Activated CD4-positive, CD25-positive, alpha-beta regulatory T cell treated with anti-CD3 and anti-CD28 coated beads, Interleukin-2, amount 50 U/mL, for 24 hours (primary cell): ENCODE measurements around the gene ERC1.

Source experiments
- ATAC-seq, 2 donors: fragments of 150-1000 bp; cut with Tn5 transposase; one replicate each; pipeline ENCODE4 v1.10.0; 2021; ENCODE audit warnings: mild to moderate bottlenecking in 1 of 2, moderate library complexity in 1 of 2

Gene ERC1

GRCh38 chr12:990661-991349 is at the start of gene ERC1:
Gene ERC1, plus strand, starts transcription at chr12:991223. Its CDS starts 36,681 bp downstream, at chr12:1027904.
- peak; percentile 88 to 90 for ATAC-seq

GRCh38 chr12:943051-943450 is 48.0 kb upstream of the ERC1 start:
- ATAC-seq: no peak

GRCh38 chr12:944211-944610 is 46.8 kb upstream of the ERC1 start:
- ATAC-seq: no peak

- ATAC-seq: no peak
Measured at GRCh38 chr12:946212-946611, 44.8 kb upstream of the ERC1 start.

- ATAC-seq: no peak
Measured at GRCh38 chr12:946631-947030, 44.4 kb upstream of the ERC1 start.

- ATAC-seq: no peak
Measured at GRCh38 chr12:948238-948637, 42.8 kb upstream of the ERC1 start.

- ATAC-seq: peak; percentile 80 to 85
Measured at GRCh38 chr12:949453-950191, 41.4 kb upstream of the ERC1 start, which contains the start of gene RAD52. Gene RAD52, minus strand, starts transcription at chr12:949694. Its CDS starts 16,636 bp downstream, at chr12:933058.

GRCh38 chr12:951176-951575 is 39.8 kb upstream of the ERC1 start:
- ATAC-seq: no peak

- ATAC-seq: peak; percentile 32 to 57
Measured at GRCh38 chr12:953776-954175, 37.2 kb upstream of the ERC1 start.

- ATAC-seq: no peak
Measured at GRCh38 chr12:954741-955140, 36.3 kb upstream of the ERC1 start.

- ATAC-seq: no peak
Measured at GRCh38 chr12:955939-956338, 35.1 kb upstream of the ERC1 start.

GRCh38 chr12:958588-959123 is 32.4 kb upstream of the ERC1 start:
- ATAC-seq: no peak

- ATAC-seq: no peak
Measured at GRCh38 chr12:966724-967123, 24.3 kb upstream of the ERC1 start.

GRCh38 chr12:967641-968040 is 23.4 kb upstream of the ERC1 start:
- ATAC-seq: no peak

- ATAC-seq: no peak
Measured at GRCh38 chr12:968545-968944, 22.5 kb upstream of the ERC1 start.

- no peak for ATAC-seq
Measured at GRCh38 chr12:969821-970220, 21.2 kb upstream of the ERC1 start.

GRCh38 chr12:971991-972390 is 19.0 kb upstream of the ERC1 start:
- no peak for ATAC-seq

GRCh38 chr12:974271-974862 is 16.7 kb upstream of the ERC1 start:
- ATAC-seq: no peak

- ATAC-seq: no peak
Measured at GRCh38 chr12:976644-977043, 14.4 kb upstream of the ERC1 start.

GRCh38 chr12:977156-977555 is 13.9 kb upstream of the ERC1 start:
- ATAC-seq: no peak

- no peak for ATAC-seq
Measured at GRCh38 chr12:979349-979748, 11.7 kb upstream of the ERC1 start.

- peak in 1 of 2 donors; percentile 43 for ATAC-seq
Measured at GRCh38 chr12:981176-981828, 9.7 kb upstream of the ERC1 start.

GRCh38 chr12:981961-982360 is 9.1 kb upstream of the ERC1 start:
- ATAC-seq: no peak
